ENCODE results near the gene ZNF485.

- TF ChIP-seq CTCF (IDR thresholded peaks at IDR 0.05) (no peak), POLR2A (IDR thresholded peaks at IDR 0.05) (no peak), POLR2AphosphoS5 (IDR thresholded peaks at IDR 0.05; ENCODE audit: insufficient read depth in 1 of 2, low read depth in 1 of 2) (no peak)
These were observed 14.8 kb upstream of the ZNF485 start for GRCh38 chr10:43591303-43591904.
